IPS-18c (cell line): Measurements from ENCODE around the gene KRT9.
A peak's percentile ranks its signal among the peaks of the same experiment; 100 is the strongest.

Experiments used
- H3K4me3 ChIP-seq: 2 replicates; pipeline ENCODE4 v1.7.0; 2013; ENCODE audit warnings: low read depth, mild to moderate bottlenecking, low read length, moderate library complexity; ENCODE audit not compliant: insufficient read depth
- H3K9me3 ChIP-seq: one replicate; pipeline ENCODE4 v1.6.1; 2013; ENCODE audit warnings: mild to moderate bottlenecking, low read length, moderate library complexity; ENCODE audit not compliant: control insufficient read depth, insufficient read depth

KRT9 gene

DNA sequence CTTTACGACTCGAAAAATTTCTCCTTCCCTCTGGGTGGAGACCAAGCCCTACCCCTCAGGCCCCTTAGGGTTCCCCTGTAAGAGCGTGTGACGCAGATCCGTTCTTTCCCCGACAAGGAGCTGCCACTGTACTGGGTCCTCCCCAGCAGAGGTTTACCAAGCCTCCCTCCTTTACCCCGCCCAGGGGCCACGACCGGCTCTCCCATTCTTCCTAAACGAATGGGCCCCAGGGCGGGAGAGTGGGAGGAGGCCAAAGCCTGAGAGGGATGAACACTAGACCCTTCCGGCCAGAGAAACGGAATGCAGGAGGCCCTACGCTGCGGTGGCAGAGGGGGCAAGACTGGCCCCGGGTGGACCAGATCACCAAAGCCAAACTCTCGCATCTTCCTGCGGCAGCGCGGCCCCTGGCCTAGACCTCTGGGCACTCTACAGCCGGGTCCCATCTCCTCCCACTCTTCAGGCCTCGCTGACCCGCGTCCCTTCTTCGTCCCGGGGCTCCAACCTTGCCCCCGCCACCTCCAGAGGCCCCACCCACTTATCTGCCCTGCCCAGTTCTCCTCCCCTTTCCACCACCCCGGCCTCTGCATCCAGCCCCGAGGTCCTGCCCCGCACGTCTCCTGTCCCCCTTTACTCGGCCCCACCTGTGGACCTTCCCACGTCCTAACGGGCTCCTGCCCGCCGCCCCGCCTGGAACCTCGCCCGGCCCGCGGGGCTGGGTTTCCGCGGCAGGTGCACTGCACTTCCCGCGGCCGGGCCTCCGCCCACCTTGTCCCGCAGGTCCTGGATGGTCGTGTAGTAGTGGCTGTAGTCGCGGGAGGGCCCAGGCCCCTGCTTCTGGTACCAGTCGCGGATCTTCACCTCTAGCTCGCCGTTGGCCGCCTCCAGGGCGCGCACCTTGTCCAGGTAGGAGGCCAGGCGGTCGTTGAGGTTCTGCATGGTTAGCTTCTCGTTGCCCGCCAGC is 44.5 kb downstream of the KRT9 start:
- peak overlapping the region; percentile 74 for H3K4me3 ChIP-seq

DNA sequence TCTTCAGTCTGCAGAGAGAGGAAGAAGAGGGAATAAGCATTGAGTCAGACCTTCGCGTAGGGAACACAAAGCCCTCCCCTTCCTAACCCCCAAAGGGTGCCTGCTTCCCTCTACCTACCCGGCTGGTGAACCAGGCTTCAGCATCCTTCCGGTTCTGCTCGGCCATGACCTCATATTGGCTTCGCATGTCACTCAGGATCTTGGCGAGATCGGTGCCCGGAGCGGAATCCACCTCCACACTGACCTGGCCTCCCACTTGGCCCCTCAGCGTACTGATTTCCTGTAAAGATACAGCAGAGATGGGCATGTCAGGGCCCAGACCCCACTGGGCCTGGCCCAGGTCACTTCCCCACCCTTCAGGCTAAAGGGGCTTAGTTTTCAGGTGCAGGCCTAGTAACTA is 47.6 kb downstream of the KRT9 start:
- Histone ChIP-seq H3K4me3 (no peak overlapping the region), H3K9me3 (no peaks in the 10 kb centered on the region)

More for the DNA sequence above, 44.5 kb downstream of the KRT9 start:
- no peaks in the 10 kb centered on the region for H3K9me3 ChIP-seq

DNA sequence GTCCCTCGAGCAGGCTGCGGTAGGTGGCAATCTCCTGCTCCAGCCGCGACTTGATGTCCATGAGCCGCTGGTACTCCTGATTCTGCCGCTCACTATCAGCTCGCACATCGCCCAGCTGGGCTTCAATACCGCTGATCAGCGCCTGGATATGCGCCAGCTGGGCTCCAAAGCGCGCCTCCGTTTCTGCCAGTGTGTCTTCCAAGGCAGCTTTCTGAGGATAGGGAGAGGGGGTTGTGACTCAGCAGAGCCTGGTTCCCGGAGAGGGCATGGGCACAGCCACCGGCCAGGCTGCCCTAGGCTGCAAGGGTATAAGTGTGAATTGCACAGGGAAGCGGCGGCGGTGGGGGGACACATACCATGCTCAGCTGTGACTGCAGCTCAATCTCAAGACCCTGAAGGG is 48.1 kb downstream of the KRT9 start:
- Histone ChIP-seq H3K4me3 (no peak overlapping the region), H3K9me3 (no peaks in the 10 kb centered on the region)

DNA sequence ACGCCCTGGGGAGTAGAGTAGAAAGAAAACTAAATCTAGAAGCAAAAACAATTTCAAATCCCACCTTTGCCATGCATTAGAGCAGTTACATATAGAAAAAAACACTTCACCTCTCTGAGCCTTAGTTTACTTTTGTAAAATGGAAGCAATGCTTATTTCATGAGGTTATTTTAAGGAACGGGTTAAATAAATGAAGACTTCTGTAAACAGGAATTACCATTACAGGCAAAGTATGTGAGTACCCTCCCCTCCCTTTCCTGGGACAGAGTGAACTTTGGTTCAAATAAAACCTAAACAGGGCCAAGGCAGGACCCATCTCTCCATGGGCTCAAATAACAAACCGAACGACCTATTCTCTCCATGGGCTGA is 48.6 kb downstream of the KRT9 start:
- Histone ChIP-seq H3K4me3 (no peak overlapping the region), H3K9me3 (no peaks in the 10 kb centered on the region)

DNA sequence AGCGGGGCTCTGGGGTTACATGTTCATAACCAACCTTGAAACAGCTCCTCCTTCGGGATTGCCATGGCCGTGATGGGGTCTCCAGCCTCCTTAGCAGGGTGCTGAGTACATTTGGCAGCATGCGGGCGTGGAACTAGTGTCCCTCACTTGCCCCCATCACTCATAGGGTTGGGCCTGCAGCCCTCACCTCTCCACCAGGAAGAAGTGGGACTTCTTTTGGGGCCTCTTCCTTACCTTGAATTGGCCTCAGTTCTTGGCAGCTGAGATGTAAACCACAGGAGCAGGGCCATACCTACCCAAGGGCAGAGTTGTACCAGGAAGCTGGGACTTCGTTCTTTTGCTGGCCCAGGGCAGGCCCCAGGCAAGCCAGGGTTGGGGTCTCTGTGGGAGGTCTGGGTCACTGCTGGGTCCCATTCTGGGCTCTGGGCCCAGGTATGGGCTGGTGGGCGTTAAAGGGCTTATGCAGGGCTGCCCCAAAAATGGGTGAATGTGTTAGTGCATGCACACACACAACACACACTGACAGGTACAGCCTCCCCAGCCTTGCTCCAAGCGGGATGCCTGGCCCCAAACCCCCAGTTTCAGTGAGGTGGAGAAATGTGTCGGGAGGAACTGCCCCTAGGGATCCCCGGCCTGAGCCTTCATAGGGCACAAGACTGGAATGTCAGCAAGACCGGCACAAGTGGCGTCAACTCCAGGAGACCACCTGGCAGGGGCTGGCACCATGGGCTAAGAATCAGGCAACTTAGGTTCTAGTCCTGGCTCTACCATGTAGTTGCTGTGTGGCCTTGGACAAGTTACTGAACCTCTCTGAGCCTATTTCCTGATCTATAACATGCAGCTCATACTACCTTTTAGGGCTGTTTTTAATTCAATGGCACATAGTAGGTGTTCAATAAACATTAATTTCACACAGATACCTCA is 49.3 kb downstream of the KRT9 start:
- H3K4me3 ChIP-seq, result no peak overlapping the region

DNA sequence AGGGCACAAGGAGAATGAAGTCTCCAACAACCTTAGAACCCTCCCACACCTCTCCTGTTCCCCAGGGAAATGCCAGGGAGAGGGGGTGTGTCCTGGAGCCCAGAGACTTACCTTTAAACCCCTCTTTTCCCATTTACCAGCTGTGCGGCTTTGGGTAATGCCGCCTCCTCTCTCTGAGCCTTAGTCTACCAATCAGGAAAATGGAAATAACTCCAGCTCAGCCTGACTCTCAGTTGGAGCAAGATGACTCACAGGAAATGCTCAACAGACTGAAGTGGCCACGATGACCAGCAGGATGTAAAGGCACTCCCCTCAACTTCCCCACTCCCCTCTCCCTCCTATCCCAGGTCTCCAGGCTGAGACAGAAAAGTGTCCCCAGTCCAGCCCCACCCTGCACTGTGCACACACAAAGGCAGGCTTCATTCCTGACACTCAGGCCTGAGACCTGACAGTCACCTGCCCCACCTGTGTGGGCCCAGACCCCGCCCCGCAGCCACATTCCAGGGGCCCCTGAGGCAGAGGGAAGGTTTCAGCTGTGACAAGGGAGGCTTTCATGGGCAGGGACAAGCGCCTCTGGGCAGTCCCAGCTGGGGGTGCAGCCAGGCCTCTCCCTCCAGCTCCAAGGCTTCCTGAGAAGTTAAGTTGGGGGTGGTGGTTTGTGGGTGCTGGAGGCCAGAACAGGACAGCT is 50.1 kb downstream of the KRT9 start:
- no peaks in the 10 kb centered on the region for H3K9me3 ChIP-seq
- no peak overlapping the region for H3K4me3 ChIP-seq

More for the DNA sequence above, 49.3 kb downstream of the KRT9 start:
- no peaks in the 10 kb centered on the region for H3K9me3 ChIP-seq

DNA sequence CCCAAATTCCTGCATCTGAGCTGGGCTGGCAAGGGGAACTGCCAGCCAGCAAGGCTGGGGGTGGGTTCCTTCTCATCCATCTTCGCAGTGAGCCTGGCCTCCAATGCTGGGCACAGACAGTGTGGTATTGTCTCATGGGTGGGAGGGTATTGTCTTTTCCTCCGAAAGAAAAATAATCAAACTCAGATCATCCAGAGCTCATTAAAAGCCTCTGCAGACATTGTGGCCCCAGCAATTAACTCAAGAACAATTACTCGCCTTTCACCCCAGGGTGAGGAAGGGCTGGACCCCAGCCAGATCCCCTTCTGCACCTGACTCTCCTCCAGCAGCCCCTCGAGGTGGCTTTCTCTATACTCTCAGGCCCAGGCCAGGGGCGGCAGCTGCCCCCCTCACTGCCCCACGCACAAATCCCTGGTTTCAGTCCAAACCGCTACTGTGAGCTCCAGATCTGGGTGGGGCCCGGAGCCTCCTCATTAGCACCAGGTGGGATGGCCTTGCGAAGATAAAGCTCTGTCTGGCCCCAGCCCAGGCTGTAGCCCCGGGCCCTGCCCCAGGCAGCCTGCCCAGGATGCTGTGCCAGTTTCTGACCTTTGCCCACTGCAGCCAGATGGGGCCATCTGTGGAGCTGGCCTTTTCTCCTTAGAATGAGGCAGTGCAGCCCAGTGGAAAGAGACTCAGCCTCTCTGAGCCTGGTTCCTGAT is 50.9 kb downstream of the KRT9 start:
- no peak overlapping the region for H3K4me3 ChIP-seq

DNA sequence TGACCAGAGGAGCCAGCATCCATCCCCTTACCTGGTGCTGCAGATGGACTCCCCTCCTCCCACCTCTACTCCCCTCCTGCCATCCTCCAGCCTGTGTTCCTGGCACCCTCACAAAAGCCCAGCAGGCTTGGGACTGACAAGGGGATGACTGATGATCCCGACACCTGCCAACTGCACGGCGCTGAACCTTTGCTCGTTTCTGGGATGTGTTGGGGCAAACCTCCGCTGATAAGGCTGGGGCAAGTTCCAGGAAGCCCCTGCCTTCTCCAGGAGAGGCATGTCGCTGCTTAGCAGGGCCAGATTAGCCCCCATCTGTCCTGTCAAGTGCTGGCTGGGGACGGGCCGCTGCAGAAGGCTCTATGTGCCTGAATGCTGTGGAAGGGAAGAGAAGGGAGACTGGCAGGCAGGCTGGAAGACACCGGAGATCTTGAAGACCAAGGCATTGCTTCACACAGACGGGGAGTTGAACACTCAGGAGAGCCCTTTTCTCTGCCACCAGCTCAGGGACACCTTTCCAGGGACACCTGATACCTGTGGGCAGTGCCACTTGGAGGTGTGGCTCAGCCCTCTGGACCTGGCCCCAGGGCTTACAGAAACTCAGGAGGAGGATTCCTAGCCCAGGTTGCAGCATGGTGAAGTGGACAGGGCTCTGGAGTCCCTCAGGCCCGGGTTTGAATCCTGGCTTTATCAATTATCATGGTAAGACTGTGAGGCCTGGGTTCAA is 52.2 kb downstream of the KRT9 start:
- H3K9me3 ChIP-seq, result no peaks in the 10 kb centered on the region
- no peak overlapping the region for H3K4me3 ChIP-seq

More for the DNA sequence above, 50.9 kb downstream of the KRT9 start:
- H3K9me3 ChIP-seq, result no peaks in the 10 kb centered on the region

DNA sequence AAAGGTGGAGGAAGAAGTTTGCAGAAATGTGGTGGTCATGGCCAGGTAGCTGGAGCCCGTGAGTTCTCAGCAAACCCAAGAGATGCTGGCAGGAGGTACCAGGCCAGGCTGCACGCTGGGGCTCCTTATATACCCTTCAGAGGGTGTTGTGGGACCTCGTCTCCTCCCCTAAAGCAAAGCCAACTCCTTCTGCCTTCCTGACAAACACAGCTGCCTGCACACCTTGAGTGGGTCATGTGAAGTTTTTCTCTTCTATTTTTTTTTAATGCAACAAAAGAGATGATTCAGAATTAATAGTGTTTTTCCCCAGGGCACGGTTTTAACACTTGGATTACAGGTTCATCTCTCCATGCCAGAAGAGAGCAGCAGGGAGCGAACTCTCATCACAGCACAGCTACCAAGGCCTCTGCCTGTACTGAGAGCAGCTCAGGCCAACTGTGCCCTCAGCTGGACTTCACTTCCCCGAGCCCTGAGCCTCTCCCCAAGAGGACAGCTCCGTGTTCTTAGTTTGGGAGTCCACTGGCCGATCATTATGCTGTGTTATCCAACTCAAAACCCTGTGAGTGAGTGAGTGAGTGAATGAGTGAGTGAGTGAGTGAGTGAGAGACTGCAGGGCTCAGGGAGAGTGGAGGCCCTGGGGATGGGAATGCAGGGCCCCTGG is 52.9 kb downstream of the KRT9 start, which contains the start of gene KRT15:
Gene KRT15, minus strand, starts transcription at position 102 of the 661 bp plus-strand sequence. Its CDS starts 63 bp downstream, at position 39.
- H3K9me3 ChIP-seq, result no peaks in the 10 kb centered on the region
- H3K4me3 ChIP-seq, result no peak within 1 kb of the TSS

DNA sequence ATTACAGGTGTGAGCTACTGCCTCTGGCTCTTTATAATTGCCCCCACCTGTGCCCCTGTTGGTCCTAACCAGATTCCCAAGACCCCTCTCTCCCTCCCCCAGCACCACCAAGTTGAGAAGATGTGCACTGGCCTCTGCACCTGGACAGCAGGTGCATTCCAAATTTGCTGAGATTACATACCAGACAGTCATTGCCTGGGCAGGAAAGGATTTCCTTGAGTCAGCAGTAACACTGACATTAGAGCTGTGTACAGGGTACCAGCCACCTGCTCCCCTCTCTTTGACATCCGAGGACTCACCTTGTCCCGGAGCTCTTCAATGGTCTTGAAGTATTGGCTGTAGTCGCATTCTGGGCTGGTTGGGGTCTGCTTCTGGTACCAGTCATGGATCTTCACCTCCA is 53.8 kb downstream of the KRT9 start:
- H3K4me3 ChIP-seq, result no peak overlapping the region
- H3K9me3 ChIP-seq, result no peaks in the 10 kb centered on the region

DNA sequence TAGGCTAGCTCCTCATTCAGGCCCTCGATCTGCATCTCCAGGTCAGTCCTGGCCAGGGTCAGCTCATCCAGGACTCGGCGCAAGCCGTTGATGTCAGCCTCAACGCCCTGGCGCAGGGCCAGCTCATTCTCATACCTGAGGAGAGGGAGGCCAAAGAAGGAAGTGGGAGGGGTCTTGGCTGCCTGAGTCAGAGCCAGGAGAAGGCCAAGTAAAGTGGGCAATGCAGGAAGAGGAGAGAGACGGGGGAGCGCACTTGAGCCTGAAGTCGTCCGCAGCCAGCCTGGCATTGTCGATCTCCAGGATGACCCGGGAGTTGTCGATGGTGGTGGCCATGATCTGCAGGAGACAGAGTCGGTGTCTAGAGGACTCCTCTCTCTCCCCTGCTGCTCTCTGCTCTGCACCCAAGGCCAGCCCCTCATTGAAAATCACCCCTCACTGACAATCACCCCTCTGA is 55.0 kb downstream of the KRT9 start:
- H3K4me3 ChIP-seq, result no peak overlapping the region

DNA sequence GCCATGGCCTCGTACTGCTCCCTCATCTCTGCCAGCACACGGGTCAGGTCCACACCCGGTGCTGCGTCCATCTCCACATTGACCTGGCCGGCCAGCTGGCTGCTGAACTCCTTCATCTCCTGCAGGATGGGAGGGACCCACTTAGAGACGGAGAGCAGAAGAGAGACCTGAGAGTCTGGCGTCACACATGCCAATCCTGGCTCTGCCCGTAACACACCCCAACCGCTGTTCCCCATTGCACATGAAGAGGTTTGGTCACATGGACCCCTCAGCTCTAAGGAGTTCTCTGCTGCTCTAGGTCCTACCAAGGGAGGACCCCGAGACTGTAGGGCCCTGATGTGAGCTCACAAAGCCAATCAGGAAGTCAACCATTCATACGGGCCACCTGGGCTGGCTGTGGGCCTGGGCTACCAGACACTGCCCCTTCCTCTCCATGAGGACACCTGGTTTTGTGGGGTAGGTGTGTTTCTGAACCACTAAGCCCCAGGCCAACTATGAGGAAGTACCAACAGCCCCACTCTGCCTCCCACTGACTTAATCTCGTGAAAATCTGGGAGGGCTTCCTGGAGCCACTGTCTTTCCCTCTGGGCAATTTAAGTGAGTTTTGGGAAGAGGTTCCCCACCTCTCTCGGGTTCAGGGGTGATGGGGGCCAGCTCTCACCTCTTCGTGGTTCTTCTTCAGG is 55.6 kb downstream of the KRT9 start:
- no peaks in the 10 kb centered on the region for H3K9me3 ChIP-seq
- H3K4me3 ChIP-seq, result no peak overlapping the region

More for the DNA sequence above, 55.0 kb downstream of the KRT9 start:
- H3K9me3 ChIP-seq, result no peaks in the 10 kb centered on the region
